ENCODE measurements around the gene ADAMTS15.

ADAMTS15 gene

GRCh38 chr11:130480186-130480585 lies 31.7 kb downstream of the ADAMTS15 start:
- DNase-seq, result no peak

GRCh38 chr11:130480711-130481140 lies 32.3 kb downstream of the ADAMTS15 start:
- DNase-seq, result no peak

DNA sequence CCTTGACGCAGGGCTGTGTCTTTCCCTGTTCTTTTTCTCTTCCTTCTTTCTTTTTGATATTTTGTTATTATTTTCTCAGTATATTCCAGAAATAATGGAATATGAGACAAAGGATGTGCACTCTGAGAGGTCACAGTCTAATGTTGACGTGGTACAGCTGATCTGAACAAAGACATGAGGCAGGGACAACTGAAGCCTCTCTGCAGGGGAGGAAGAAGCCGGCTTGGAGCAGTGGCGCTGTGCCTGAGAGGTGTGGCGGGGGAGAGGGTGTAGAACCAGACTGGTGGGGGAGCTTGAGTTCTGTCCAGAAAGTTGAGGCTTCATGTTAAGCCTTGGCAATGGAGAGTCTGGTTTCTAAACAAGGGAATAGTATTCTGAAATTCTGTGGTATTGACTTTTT lies 34.7 kb downstream of the ADAMTS15 start:
- DNase-seq, result no peak

GRCh38 chr11:130485983-130486382 lies 37.5 kb downstream of the ADAMTS15 start:
- no peak for DNase-seq

GRCh38 chr11:130486391-130486836 lies 38.0 kb downstream of the ADAMTS15 start:
- no peak for DNase-seq

DNA sequence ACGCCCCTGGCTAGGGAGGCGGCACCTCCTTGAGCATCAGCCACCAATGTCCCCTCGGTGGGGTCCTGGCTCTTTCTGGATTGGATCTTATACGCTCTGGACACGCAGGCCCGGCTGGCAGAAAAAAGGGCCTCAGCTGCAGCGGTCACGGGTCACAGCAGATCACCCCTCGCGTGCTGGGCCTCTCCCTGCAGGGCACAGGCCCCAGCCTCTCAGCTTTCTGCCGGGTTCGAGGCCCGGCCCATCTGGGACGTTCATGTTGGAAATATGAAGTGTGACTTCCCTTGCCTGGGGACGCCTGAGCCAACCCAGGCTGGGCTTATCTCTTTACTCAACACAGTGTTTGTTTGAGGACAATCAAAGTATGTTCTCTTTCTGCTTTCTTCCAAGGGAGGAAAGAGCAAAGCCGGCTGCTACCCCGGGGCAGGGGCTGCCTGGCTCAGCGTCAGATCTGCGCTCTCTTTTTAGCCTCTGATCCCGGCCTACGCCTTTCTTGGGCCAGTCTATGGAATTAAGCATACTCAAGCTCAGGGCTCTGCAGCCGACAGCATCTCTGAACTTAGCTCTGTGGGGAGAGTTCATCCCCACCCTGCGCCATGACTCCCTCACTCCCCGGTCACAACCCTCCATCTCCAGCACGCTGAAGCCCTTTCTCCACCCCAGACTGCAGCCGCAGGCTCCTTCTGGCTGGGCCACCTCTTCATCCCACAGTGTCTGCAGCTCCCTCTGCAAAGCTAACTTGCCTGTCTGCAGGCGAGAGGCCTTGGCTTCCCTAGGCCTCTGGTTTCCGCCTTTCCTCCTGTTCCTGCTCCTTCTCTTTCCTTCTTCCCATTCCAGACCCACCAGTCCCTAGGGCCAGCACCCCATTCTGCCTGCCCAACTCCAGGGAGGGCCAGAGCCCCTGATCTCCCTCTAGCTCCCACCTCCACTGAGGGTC lies 38.8 kb downstream of the ADAMTS15 start:
- no peak for DNase-seq

DNA sequence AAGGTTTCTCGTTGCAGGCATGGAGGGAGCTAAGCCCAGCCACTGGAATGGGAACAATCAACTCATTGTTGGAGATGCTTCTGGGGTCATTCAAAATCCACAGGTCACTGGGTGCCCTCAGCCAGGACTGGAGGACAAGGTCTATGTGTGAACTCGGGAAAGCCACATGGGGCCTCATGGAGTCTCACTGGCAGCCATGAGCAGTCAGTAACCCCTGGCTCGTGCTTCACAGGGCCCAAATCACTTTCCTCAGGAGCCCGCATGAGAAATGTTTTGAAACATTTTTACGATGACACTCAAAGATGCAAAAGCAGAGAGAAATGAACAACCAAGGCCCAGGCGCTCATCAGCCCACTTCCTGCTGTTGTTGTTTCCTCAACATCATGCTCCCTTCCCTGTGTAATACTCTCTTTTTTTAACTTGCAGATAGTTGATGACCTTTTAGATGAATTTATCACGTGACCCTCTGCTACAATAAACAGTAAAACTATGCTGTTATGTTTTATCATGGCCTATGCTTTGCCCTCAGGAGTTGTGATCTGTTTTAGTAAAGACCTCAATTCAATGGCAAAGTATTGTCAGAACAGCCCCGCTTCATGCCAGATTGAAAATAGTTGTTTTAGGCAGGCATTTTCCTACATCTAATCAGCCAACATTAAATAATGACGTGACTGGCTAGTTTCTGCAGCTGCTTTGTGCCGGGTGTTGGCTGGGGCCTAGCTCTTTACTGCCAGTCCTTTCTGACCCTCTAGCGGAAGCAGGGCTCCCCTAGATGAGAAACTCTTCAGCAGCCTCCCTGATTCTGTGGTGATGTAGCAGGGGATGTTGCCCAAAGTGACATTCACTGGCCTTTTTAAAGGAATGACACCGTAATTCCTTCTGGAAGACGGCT lies 39.7 kb downstream of the ADAMTS15 start:
- DNase-seq, result no peak

- DNase-seq, result no peak
These were observed 40.6 kb downstream of the ADAMTS15 start for GRCh38 chr11:130488848-130489584.

- DNase-seq, result no peak
These were observed 41.3 kb downstream of the ADAMTS15 start for GRCh38 chr11:130489716-130490115.

DNA sequence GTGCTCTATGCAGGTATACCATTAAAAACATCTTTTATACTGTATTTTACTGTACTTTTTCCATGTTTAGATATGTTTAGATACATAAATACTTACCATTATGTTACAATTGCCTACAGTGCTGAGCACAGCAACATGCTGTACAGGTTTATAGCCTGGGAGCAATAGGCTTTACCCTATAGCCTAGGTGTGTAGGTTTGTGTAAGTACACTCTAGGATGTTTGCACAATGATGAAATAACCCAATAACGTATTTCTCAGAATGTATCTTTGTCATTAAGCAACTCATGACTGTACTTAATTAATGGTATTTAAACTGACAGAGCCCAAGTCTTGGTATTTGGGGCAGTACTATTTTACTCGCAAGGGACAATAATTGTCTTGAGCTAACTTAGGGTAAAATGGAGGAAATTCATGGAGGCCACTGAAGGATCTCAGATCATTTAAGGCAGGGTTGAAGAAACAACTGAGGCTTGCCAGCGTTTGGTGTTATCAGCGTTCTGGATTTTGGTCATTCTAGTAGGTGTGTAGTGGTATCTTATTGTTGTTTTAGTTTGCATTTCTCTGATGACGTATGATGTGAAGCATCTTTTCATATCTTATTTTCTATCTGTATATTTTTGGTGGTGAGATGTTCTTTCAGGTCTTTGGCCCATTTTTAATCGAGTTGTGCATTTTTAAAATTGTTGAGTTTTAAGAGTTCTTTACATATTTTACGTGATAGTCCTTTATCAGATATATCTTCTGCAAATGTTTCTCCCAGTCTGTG lies 42.4 kb downstream of the ADAMTS15 start:
- no peak for DNase-seq

GRCh38 chr11:130498181-130498580 lies 49.7 kb downstream of the ADAMTS15 start:
- no peak for DNase-seq

- DNase-seq, result no peak
These were observed 51.4 kb downstream of the ADAMTS15 start for GRCh38 chr11:130499828-130500227.

DNA sequence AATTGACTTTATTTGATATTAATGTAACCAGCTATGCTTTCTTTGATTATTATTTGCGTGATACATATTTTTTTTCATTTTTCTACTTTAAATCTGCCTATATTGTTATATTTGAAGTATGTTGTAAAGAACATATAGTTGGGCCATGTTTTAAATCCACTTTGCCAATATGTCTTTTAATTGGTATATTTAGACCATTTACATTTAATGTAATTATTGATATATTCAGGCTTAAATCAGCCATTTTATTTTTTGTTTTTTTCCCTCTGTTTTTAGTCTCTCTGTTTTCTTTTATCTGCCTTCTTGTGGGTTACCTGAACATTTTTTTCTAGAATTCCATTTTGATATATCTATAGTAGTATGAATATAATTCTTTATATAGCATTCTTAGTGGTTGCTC lies 55.9 kb downstream of the ADAMTS15 start:
- no peak for DNase-seq

GRCh38 chr11:130508913-130509312 lies 60.5 kb downstream of the ADAMTS15 start:
- no peak for DNase-seq

DNA sequence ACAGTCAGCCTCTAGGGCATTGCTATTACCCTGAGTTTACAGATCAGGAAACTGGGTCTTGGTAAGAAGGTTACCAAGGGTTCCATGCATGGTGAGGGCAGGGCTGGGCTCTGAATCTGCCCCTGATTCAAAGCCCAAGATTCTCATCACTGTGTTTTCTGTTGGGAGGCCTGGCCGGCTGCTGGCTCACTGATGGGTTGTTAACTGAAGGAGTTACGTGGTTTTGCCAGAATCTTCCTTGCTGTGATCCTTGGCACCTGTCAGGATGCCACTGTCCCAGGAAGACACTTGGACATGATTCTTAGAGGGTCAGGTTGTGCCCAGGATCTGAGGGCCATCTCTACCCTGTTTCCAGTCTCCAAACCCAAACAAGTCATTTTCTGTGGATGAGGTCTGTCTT lies 61.5 kb downstream of the ADAMTS15 start:
- DNase-seq, result no peak

DNA sequence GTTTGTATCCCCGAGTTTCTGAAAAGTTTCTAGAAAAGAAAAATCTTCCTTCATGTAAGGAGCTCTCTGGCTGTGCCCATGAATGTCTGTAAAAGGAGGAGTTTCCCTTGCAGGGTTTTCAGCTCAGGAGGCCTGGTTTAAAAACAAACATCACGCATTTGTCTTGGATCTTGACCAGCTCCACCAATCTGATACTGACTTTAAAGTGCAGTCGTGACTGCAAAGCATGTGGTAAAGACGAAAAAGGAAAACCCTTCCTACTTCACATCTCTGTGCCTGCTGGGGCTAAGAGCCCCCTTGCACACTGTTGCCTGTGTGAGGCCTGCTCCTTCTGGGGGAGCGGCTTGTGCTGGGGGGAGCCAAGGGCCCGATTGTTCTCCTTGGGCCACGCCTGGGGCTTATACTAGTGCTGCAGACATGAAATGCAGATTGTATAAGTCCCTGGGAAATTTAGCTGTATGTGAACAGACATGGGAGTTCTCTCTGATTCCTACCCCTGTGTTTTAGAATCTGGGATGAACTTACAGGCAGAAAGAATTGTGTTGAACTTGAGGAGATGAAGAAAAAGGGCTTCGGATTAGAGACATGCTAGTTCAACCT lies 62.1 kb downstream of the ADAMTS15 start:
- no peak for DNase-seq

GRCh38 chr11:130511765-130512164 lies 63.3 kb downstream of the ADAMTS15 start:
- no peak for DNase-seq

- DNase-seq, result no peak
These were observed 64.2 kb downstream of the ADAMTS15 start for GRCh38 chr11:130512662-130513061.

DNA sequence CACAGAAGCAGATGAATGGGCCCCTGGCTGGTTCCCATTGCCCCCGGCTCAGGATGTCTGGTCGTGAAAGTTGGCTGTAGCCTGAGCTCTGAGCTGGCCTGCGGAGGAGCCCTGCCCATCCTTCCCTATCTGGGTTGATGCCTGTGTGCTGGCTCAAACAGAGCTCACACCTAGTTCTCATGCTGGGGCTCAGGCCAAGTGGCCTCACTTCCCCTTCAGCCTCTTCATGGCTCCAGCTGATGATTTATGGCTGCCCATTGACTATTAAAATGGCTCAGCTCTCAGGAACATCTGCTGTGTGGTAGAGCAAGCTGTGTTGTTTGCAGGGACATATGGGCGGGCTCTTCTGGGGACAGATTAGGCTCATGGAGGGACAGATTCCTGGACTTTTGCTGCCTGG lies 64.7 kb downstream of the ADAMTS15 start:
- DNase-seq, result no peak

GRCh38 chr11:130514316-130514715 lies 65.9 kb downstream of the ADAMTS15 start:
- no peak for DNase-seq

DNA sequence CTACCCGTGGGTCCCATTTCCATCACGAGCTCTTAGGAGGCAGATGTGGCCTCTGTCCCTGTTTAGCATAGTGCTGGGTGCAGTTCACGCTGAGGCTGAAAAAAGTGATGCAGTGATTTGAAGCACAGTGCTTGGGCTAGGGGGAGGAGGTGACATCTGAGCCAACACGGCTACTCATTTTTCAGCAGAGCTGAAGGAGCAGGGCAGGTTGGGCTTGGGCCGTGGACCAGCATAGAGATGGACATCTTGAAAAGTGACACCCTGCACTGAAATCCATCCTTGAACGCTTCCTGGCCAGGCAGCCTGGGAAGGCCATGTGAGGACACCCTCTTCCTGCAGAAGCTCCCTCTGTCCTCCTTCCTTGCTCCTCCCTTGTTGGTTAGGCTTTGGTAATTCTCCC lies 66.4 kb downstream of the ADAMTS15 start:
- no peak for DNase-seq
